SU-DHL-6 (cell line): Measurements from ENCODE around the gene PTK6.

Experiments
- CTCF ChIP-seq: fragments of 200-600 bp; sonication (generic); IDR thresholded peaks from one replicate; pipeline ENCODE4 v1.5.1; 2017; ENCODE audit warnings: antibody characterized with exemption, mild to moderate bottlenecking, low read length, moderate library complexity; ENCODE audit not compliant: insufficient read depth, poor library complexity, severe bottlenecking
- EZH2phosphoT487 ChIP-seq: fragments of 200-600 bp; sonication (generic), shearing (Covaris generic); conservative IDR thresholded peaks from 2 replicates; pipeline ENCODE4 v1.6.1; 2018; ENCODE audit warnings: mild to moderate bottlenecking, antibody characterized with exemption, low read length, moderate library complexity, mixed read lengths

GRCh38 chr20:63555661-63556381, 18.6 kb upstream of the PTK6 start:
- TF ChIP-seq CTCF (no peak), EZH2phosphoT487 (no peak)
